ENCODE data around the gene BCL6B. TPM values are rescaled to one million over a fixed set of nuclear protein-coding genes. Genes with fewer than 3 reads are reported as not detected.

BCL6B gene
- total and polyA plus RNA-seq, 2 donors from 2014 or later = 4.4 to 33.3 TPM

- peaks cover 10% of the 10 kb centered on the region for H3K27me3 ChIP-seq (ENCODE audit: control insufficient read depth, insufficient read depth, low read length)
- H3K9ac ChIP-seq (ENCODE audit: low read length in 3 of 3) = no peak overlapping the region
- no peaks in the 10 kb centered on the region for H3K36me3 ChIP-seq (ENCODE audit: control insufficient read depth in 2 of 3, insufficient read depth in 3 of 3, low read length in 3 of 3)
- no peak overlapping the region for H3K27ac ChIP-seq (ENCODE audit: low read depth in 2 of 2, low read length in 2 of 2)
- FAIRE-seq (no peak), DNase-seq (no peak)
- intact Hi-C loops (cut with DNase I) = no loop called here
- no peaks in the 10 kb centered on the region for H3K9me3 ChIP-seq (ENCODE audit: control insufficient read depth in 2 of 3, insufficient read depth in 1 of 3, low read length in 3 of 3)
- no peak for TF ChIP-seq CTCF (IDR thresholded peaks at IDR 0.05; ENCODE audit: borderline replicate concordance, extremely low read depth, insufficient read depth)
- no peak overlapping the region for H3K4me3 ChIP-seq (ENCODE audit: low read length in 3 of 3)
- H3K4me1 ChIP-seq (ENCODE audit: control insufficient read depth in 2 of 3, insufficient read depth in 2 of 3, low read depth in 1 of 3, low read length in 3 of 3) = peaks cover 0 to 12% (median 7%) of the 10 kb centered on the region in 3 donors
These were observed 2.4 kb downstream of the BCL6B start for GRCh38 chr17:7025245-7025644.

- Histone ChIP-seq H3K4me1 (ENCODE audit: control insufficient read depth in 2 of 3, insufficient read depth in 2 of 3, low read depth in 1 of 3, low read length in 3 of 3) (peaks cover 0 to 8% (median 5%) of the 10 kb centered on the region in 3 donors), H3K4me3 (ENCODE audit: low read length in 3 of 3) (no peak overlapping the region), H3K9ac (ENCODE audit: low read length in 3 of 3) (no peak overlapping the region), H3K36me3 (ENCODE audit: control insufficient read depth in 2 of 3, insufficient read depth in 3 of 3, low read length in 3 of 3) (no peaks in the 10 kb centered on the region), H3K27ac (ENCODE audit: low read depth in 2 of 2, low read length in 2 of 2) (peak overlapping the region in 1 of 2 donors; percentile 6), H3K9me3 (ENCODE audit: control insufficient read depth in 2 of 3, insufficient read depth in 1 of 3, low read length in 3 of 3) (no peaks in the 10 kb centered on the region), H3K27me3 (ENCODE audit: control insufficient read depth, insufficient read depth, low read length) (peaks cover 8% of the 10 kb centered on the region)
- no peak for TF ChIP-seq CTCF (IDR thresholded peaks at IDR 0.05; ENCODE audit: borderline replicate concordance, extremely low read depth, insufficient read depth)
- no peak for FAIRE-seq
- intact Hi-C loops (cut with DNase I) = no loop called here
- no peak for DNase-seq
These were observed 3.7 kb downstream of the BCL6B start for GRCh38 chr17:7026471-7027115.

- intact Hi-C loops (cut with DNase I) = no loop called here
- no peak for DNase-seq
- Histone ChIP-seq H3K9me3 (ENCODE audit: control insufficient read depth in 2 of 3, insufficient read depth in 1 of 3, low read length in 3 of 3) (no peaks in the 10 kb centered on the region), H3K27ac (ENCODE audit: low read depth in 2 of 2, low read length in 2 of 2) (no peak overlapping the region), H3K36me3 (ENCODE audit: control insufficient read depth in 2 of 3, insufficient read depth in 3 of 3, low read length in 3 of 3) (no peaks in the 10 kb centered on the region), H3K4me3 (ENCODE audit: low read length in 3 of 3) (no peak overlapping the region), H3K4me1 (ENCODE audit: control insufficient read depth in 2 of 3, insufficient read depth in 2 of 3, low read depth in 1 of 3, low read length in 3 of 3) (peaks cover 0 to 7% (median 3%) of the 10 kb centered on the region in 3 donors), H3K27me3 (ENCODE audit: control insufficient read depth, insufficient read depth, low read length) (peaks cover 7% of the 10 kb centered on the region), H3K9ac (ENCODE audit: low read length in 3 of 3) (no peak overlapping the region)
- no peak for TF ChIP-seq CTCF (IDR thresholded peaks at IDR 0.05; ENCODE audit: borderline replicate concordance, extremely low read depth, insufficient read depth)
- no peak for FAIRE-seq
These were observed 4.5 kb downstream of the BCL6B start for GRCh38 chr17:7027335-7027734.

GRCh38 chr17:7029096-7029495 lies 6.2 kb downstream of the BCL6B start:
- peak overlapping the region; percentile 9 to 33 for H3K27ac ChIP-seq (ENCODE audit: low read depth in 2 of 2, low read length in 2 of 2)
- intact Hi-C loops (cut with DNase I) = no loop called here
- H3K36me3 ChIP-seq (ENCODE audit: control insufficient read depth in 2 of 3, insufficient read depth in 3 of 3, low read length in 3 of 3) = no peaks in the 10 kb centered on the region
- peaks cover 0 to 7% (median 0%) of the 10 kb centered on the region in 3 donors for H3K4me1 ChIP-seq (ENCODE audit: control insufficient read depth in 2 of 3, insufficient read depth in 2 of 3, low read depth in 1 of 3, low read length in 3 of 3)
- H3K4me3 ChIP-seq (ENCODE audit: low read length in 3 of 3) = no peak overlapping the region
- no peak for TF ChIP-seq CTCF (IDR thresholded peaks at IDR 0.05; ENCODE audit: borderline replicate concordance, extremely low read depth, insufficient read depth)
- H3K27me3 ChIP-seq (ENCODE audit: control insufficient read depth, insufficient read depth, low read length) = no peaks in the 10 kb centered on the region
- no peak overlapping the region for H3K9ac ChIP-seq (ENCODE audit: low read length in 3 of 3)
- DNase-seq (no peak), FAIRE-seq (no peak)
- H3K9me3 ChIP-seq (ENCODE audit: control insufficient read depth in 2 of 3, insufficient read depth in 1 of 3, low read length in 3 of 3) = no peaks in the 10 kb centered on the region

Data from kidney (tissue), 14 donors.